MM.1S (cell line): ENCODE measurements around the gene GTPBP8.

Experiments
- CTCF ChIP-seq: fragments of 300-600 bp; sonication (generic); IDR thresholded peaks from 2 replicates; pipeline ENCODE4 v1.5.1; 2016; ENCODE audit warnings: antibody characterized with exemption, low read length, mixed read lengths
- EZH2phosphoT487 ChIP-seq: fragments of 300-600 bp; sonication (generic); IDR thresholded peaks from 2 replicates; pipeline ENCODE4 v1.6.1; 2018; ENCODE audit warnings: antibody characterized with exemption, low read length

DNA sequence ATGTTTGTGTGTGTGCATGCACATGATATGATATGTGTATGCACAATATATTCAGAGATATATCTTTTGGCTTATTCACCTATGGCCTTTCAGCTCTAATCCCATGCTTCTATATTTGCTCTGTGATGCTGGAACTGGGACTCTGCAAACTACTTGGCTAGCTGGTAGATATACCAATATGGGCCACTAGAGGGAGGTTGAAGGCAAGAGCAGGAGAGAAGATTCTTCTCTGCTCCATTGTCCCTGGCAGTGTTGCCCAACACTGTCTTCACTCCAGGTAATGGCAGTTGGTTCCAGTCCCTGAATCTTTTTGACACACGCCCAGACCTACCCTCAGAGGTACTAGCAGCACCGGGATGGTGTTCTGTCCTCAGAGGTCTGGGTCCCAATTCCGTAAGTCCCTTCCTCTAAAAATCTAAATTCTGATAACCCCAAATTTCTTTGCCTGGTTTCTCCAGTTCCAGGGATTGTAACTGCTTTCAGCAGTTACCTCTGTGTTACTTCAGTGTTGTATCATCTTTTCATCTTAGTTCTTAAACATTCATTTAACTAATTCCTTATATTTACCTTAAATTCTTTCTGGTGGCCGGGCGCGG lies 44.7 kb downstream of the GTPBP8 start:
- TF ChIP-seq EZH2phosphoT487 (no peak), CTCF (peak; percentile 83)
